GM12865 (cell line): ENCODE measurements around the gene SLC66A2.

Experiments
- DNase-seq: peaks from one replicate; pipeline ENCODE4 v3.0.0; 2010; ENCODE audit warnings: low read depth
- H3K4me3 ChIP-seq: 2 replicates; pipeline ENCODE4 v1.5.1; 2011; ENCODE audit warnings: mild to moderate bottlenecking, low read depth, low read length, control low read depth
- CTCF ChIP-seq: IDR thresholded peaks from 2 replicates; pipeline ENCODE4 v1.5.1; 2011; ENCODE audit warnings: low read length, control low read depth, low read depth, inconsistent platforms; ENCODE audit not compliant: insufficient read depth; ENCODE audit errors: missing control alignments

The SLC66A2 gene

GRCh38 chr18:79905993-79906392, 45.5 kb downstream of the SLC66A2 start:
- H3K4me3 ChIP-seq: no peak overlapping the region
- no peak for DNase-seq
- no peak for TF ChIP-seq CTCF

GRCh38 chr18:79905389-79905911, 46.0 kb downstream of the SLC66A2 start:
- DNase-seq: no peak
- no peak for TF ChIP-seq CTCF
- no peak overlapping the region for H3K4me3 ChIP-seq

- no peak overlapping the region for H3K4me3 ChIP-seq
- TF ChIP-seq CTCF: no peak
- DNase-seq: no peak
Measured at GRCh38 chr18:79904357-79905147, 46.9 kb downstream of the SLC66A2 start.

- TF ChIP-seq CTCF: no peak
- DNase-seq: no peak
- no peak overlapping the region for H3K4me3 ChIP-seq
Measured at GRCh38 chr18:79903787-79904356, 47.6 kb downstream of the SLC66A2 start.

- H3K4me3 ChIP-seq: no peak overlapping the region
- DNase-seq: no peak
- no peak for TF ChIP-seq CTCF
Measured at GRCh38 chr18:79903071-79903635, 48.3 kb downstream of the SLC66A2 start.

GRCh38 chr18:79902640-79903039, 48.8 kb downstream of the SLC66A2 start:
- DNase-seq: no peak
- no peak overlapping the region for H3K4me3 ChIP-seq

More at GRCh38 chr18:79902640-79903039, 48.8 kb downstream of the SLC66A2 start:
- no peak for TF ChIP-seq CTCF
